Right lobe of liver (tissue), 6 donors: ENCODE measurements around the gene HHIP. TPM values are rescaled to one million over a fixed set of nuclear protein-coding genes. Genes with fewer than 3 reads are reported as not detected.
A peak's percentile ranks its signal among the peaks of the same experiment; 100 is the strongest.
"Not testable (repeated sequence)": the region's sequence is repeated elsewhere in the genome, so short reads cannot be mapped to it uniquely, and the experiment has no call there.

ENCODE experiments used
- ATAC-seq, 4 donors: fragments of 200-7000 bp; cut with Tn5 transposase; one replicate each; pipeline ENCODE4 v1.9.1; 2020; ENCODE audit warnings: mild to moderate bottlenecking in 4 of 4, moderate library complexity in 4 of 4
- DNase-seq, 3 donors: peaks; one replicate each; pipeline ENCODE4 v3.0.0-alpha.2; 2020
- H3K27ac ChIP-seq, 3 donors: fragments of 200-600 bp; one replicate each; pipeline ENCODE4 v1.8.0; 2022
- H3K27me3 ChIP-seq, 2 donors: fragments of 200-600 bp; one replicate each; pipeline ENCODE4 v1.8.0; 2022
- H3K36me3 ChIP-seq, 4 donors: fragments of 200-600 bp; sonication (generic) in 1 of 4; one replicate each; pipeline versions ENCODE4 v1.5.1 to v1.8.0; 2017 to 2022; ENCODE audit warnings: control low read depth in 1 of 4
- H3K4me1 ChIP-seq, 4 donors: fragments of 200-600 bp; sonication (generic) in 1 of 4; one replicate each; pipeline versions ENCODE4 v1.5.1 to v1.8.0; 2017 to 2022; ENCODE audit warnings: control low read depth in 1 of 4
- H3K4me3 ChIP-seq, 3 donors: fragments of 200-600 bp; one replicate each; pipeline ENCODE4 v1.8.0; 2022
- H3K9me3 ChIP-seq, 4 donors: fragments of 200-600 bp; sonication (generic) in 1 of 4; one replicate each; pipeline versions ENCODE4 v1.5.1 to v1.8.0; 2017 to 2022; ENCODE audit warnings: control low read depth in 1 of 4
- POLR2A ChIP-seq: fragments of 450-650 bp; IDR thresholded peaks from one replicate; pipeline ENCODE4 v1.6.1; 2017; ENCODE audit warnings: antibody characterized with exemption, mild to moderate bottlenecking
- WGBS: methylation state at CpG from one replicate; pipeline ENCODE4 v1.1.6; 2018; ENCODE audit warnings: low coverage, low lambda C conversion rate; ENCODE audit not compliant: insufficient coverage; ENCODE audit errors: missing lambda C conversion rate; 5-methylcytosine and 5-hydroxymethylcytosine counted together
- intact Hi-C, 2 donors: fragments of 100-400 bp; cut with DNase I; formaldehyde crosslinking; loops; one replicate each; pipeline versions ENCODE4 v1.11.2 to v1.14.1; 2022
- total RNA-seq, 6 experiments: library from RNA; depleted of rRNA in 2 of 6; stranded (reverse); fragments of >200 nt in 2 of 6; fragmentation: NEBNext Ultra II Directional in 3 of 6; extraction: Animal tissue kit (Norgen Biotek cat#: 25700) in 3 of 6; gene quantifications; one replicate each; pipeline versions ENCODE4 v1.1.0 to v1.2.4, GENCODE V29; 2016 to 2023
- TF ChIP-seq, protein P1 (sequence below), 4 donors: fragments of 200-600 bp in 3 of 4; fragments of 450-650 bp in 1 of 4; IDR thresholded peaks; one replicate each; pipeline versions ENCODE4 v1.5.1 to v1.8.0; 2016 to 2022; ENCODE audit warnings: antibody characterized with exemption in 4 of 4, mild to moderate bottlenecking in 2 of 4
- donor health status: DM: no; HTN: yes; CAD: no.
- donor health status: DM: no; HTN: no; CAD: no.
- donor health status: DM: no; HTN: no; CAD: no.
- donor health status: DM: no; HTN: yes; CAD: no.
- donor health status: DM: no; HTN: yes; CAD: no.

Gene HHIP
- total RNA-seq, 6 experiments from 2014 or later = 3.3 to 17.5 (median 6.3) TPM

DNA sequence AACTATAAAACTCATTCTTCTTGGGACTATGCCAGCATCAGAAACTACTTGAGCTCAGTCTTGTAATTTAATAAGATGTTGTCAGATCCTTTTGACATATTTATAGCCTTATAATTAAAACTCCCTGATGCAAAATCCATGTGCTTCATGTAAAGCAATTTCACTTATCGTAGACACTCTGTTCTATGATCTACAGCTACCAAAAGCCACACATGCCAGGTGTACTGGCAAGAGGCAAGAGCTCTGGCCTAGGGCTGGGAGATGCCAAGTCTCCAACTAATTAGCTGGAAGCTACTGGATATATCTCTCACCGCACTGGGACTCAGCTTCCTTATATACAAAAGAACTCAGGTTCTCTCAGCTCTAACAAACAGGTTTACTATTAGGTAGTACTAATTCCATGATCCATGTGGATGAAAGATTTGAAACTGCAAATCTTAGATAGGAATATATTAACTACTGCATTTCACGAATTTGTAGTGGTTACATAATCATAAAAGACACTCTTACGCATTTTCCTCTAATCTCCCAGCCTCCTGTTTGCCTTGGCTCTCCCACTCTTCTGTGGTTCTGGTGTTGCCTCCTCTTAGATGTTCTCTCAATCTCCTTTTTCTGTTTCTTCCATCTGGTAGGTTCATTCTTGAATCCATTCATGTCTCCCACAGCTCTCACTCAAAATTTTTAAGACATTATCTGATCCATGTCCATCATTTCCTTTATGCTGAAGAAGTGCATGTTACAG, 103.0 kb downstream of the HHIP start:
- H3K27me3 ChIP-seq = no peaks in the 10 kb centered on the region
- DNase-seq (no peak), ATAC-seq (no peak)
- TF ChIP-seq, protein P1, sequence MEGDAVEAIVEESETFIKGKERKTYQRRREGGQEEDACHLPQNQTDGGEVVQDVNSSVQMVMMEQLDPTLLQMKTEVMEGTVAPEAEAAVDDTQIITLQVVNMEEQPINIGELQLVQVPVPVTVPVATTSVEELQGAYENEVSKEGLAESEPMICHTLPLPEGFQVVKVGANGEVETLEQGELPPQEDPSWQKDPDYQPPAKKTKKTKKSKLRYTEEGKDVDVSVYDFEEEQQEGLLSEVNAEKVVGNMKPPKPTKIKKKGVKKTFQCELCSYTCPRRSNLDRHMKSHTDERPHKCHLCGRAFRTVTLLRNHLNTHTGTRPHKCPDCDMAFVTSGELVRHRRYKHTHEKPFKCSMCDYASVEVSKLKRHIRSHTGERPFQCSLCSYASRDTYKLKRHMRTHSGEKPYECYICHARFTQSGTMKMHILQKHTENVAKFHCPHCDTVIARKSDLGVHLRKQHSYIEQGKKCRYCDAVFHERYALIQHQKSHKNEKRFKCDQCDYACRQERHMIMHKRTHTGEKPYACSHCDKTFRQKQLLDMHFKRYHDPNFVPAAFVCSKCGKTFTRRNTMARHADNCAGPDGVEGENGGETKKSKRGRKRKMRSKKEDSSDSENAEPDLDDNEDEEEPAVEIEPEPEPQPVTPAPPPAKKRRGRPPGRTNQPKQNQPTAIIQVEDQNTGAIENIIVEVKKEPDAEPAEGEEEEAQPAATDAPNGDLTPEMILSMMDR (IDR thresholded peaks at IDR 0.05) = no peak
- no peak for TF ChIP-seq POLR2A
- H3K27ac ChIP-seq = no peak overlapping the region
- no peaks in the 10 kb centered on the region for H3K9me3 ChIP-seq
- WGBS = 58% methylated on average over 4 of the region's 4 CpGs
- H3K4me3 ChIP-seq = no peak overlapping the region
- intact Hi-C loops = no loop called here
- H3K4me1 ChIP-seq = no peaks in the 10 kb centered on the region
- no peaks in the 10 kb centered on the region for H3K36me3 ChIP-seq

DNA sequence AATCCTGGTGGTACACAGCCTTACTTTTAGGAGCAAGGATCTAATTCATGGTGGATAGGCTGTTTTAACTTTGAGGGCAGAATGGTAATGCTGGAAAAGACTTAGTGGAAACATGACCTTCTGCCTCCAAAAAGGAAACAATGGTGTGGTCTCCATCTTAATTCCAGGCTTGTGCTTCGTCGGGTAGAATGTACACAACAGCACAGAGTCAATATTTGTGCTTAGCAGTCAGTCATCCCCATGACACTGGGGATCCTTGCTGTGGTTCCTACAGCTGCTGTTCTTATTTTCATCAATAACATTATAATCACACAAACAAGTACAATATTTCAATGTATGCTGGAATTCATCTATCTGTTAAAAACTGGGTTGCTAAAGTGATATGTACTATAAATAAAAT, 104.4 kb downstream of the HHIP start:
- TF ChIP-seq, protein P1 (IDR thresholded peaks at IDR 0.05) = no peak
- TF ChIP-seq POLR2A = no peak
- Histone ChIP-seq H3K9me3 (no peaks in the 10 kb centered on the region), H3K4me3 (no peak overlapping the region), H3K27ac (no peak overlapping the region), H3K27me3 (no peaks in the 10 kb centered on the region), H3K4me1 (no peaks in the 10 kb centered on the region), H3K36me3 (no peaks in the 10 kb centered on the region)
- 43% methylated on average over 2 of the region's 2 CpGs for WGBS
- intact Hi-C loops = no loop called here
- ATAC-seq (no peak), DNase-seq (no peak)

DNA sequence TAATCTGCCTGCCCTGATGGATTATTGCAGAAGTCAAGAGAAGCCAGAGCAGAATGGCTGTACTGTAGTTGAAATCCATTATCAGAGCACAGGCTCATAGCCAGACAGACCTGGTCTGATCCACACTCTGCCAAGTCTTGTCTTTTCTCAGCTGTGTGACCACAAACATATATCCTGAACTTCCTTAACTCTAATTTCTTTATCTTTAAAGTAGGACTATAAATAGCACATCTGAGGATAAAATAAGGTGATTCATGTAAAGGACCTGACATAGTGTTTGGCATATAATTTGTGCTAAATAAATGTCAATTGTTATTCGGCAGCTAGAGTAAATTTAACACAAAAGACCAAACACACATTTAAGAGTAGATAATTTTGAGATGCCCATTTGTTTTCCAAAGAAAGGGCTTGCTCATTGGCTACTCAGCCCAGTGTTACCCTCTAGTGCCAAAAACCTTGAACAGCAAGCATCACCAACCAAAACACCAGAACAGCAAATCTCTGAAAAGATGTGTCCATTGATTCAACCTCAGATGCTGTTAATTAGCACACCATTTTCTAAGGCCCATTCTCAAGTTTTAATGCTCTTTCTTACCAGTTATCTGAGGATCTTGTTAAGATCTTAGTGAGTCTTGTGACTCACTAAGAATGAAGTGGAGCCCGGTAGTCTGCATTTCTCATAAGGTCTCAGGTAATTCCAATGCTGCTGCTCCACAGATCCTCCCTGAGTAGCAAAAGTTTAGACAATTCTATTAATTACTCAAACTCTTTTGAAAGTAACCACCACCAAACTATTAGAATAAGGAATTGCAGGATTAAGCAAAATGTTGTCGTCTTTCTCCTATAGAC, 108.8 kb downstream of the HHIP start:
- ATAC-seq = peak in 3 of 4 donors; percentile 46 to 50 (median 46)
- Histone ChIP-seq H3K27ac (no peak overlapping the region), H3K36me3 (no peaks in the 10 kb centered on the region), H3K9me3 (no peaks in the 10 kb centered on the region), H3K4me1 (no peaks in the 10 kb centered on the region), H3K4me3 (no peak overlapping the region), H3K27me3 (no peaks in the 10 kb centered on the region)
- intact Hi-C loops = no loop called here
- 46% methylated on average over 2 of the region's 3 CpGs for WGBS
- no peak for DNase-seq
- no peak for TF ChIP-seq POLR2A
- TF ChIP-seq, protein P1 (IDR thresholded peaks at IDR 0.05) = peak in 3 of 4 donors; percentile 18 to 38 (median 29)

DNA sequence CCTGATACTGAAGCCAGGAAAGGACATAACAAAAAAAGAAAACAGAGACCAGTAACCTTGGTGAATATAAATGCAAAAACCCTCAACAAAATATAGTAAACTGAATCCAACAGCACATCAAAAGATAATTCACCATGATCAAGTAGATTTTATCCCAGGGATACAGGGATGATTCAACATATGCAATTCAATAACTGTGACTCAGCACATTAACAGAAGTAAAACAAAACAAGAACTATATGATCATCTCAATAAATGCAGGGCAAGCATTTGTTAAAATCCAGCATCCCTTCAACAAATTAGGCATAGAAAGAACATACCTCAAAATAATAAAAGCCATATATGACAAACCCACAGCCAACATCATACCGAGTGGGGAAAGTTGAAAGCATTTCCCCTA, 112.0 kb downstream of the HHIP start:
- Histone ChIP-seq H3K4me3 (no peak overlapping the region), H3K27me3 (no peaks in the 10 kb centered on the region), H3K36me3 (no peaks in the 10 kb centered on the region), H3K27ac (no peak overlapping the region), H3K9me3 (no peaks in the 10 kb centered on the region), H3K4me1 (no peaks in the 10 kb centered on the region)
- 86% methylated on average over 1 of the region's 1 CpG for WGBS
- ATAC-seq (no peak), DNase-seq (no peak)
- intact Hi-C loops = no loop called here
- TF ChIP-seq, protein P1 (IDR thresholded peaks at IDR 0.05) = no peak
- no peak for TF ChIP-seq POLR2A

DNA sequence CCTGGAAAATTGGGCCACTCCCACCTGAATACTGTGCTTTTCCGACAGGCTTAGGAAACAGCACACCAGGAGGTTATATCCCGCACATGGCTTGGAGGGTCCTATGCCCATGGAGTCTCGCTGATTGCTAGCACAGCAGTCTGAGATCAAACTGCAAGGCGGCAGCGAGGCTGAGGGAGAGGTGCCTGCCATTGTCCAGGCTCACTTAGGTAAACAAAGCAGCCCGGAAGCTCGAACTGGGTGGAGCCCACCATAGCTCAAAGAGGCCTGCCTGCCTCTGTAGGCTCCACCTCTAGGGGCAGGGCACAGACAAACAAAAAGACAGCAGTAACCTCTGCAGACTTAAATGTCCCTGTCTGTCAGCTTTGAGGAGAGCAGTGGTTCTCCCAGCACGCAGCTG, 122.9 kb downstream of the HHIP start:
- intact Hi-C loops, ATAC-seq, H3K4me3 ChIP-seq, H3K4me1 ChIP-seq, DNase-seq, H3K9me3 ChIP-seq, H3K27me3 ChIP-seq, H3K36me3 ChIP-seq, H3K27ac ChIP-seq: not testable (repeated sequence)
- WGBS = 50% methylated on average over 1 of the region's 8 CpGs
